GM19043 (cell line): ENCODE measurements around the gene FGD1.

Source experiments
- ATAC-seq: cut with Tn5 transposase; IDR thresholded peaks from one replicate; pipeline ENCODE4 v1.9.1; 2021; ENCODE audit warnings: low read depth; ENCODE audit not compliant: unreplicated experiment

The FGD1 gene

GRCh38 chrX:54473993-54474859, 21.8 kb downstream of the FGD1 start:
- ATAC-seq = no peak

GRCh38 chrX:54470054-54470760, 25.8 kb downstream of the FGD1 start:
- ATAC-seq = no peak

GRCh38 chrX:54452920-54453319, 43.1 kb downstream of the FGD1 start:
- no peak for ATAC-seq

GRCh38 chrX:54449929-54450328, 46.1 kb downstream of the FGD1 start:
- no peak for ATAC-seq

GRCh38 chrX:54447461-54447860, 48.6 kb downstream of the FGD1 start:
- no peak for ATAC-seq

- ATAC-seq = no peak
These were observed 50.0 kb downstream of the FGD1 start for GRCh38 chrX:54446084-54446483.

GRCh38 chrX:54444752-54445151, 51.3 kb downstream of the FGD1 start:
- ATAC-seq = no peak

GRCh38 chrX:54442790-54443189, 53.2 kb downstream of the FGD1 start:
- ATAC-seq = no peak

- peak; percentile 92 for ATAC-seq
These were observed 55.8 kb downstream of the FGD1 start, which contains the start of gene TSR2 for GRCh38 chrX:54439960-54440871. Gene TSR2 (plus strand): TSS chrX:54440404. CDS start chrX:54440422, 18 bp downstream.

GRCh38 chrX:54435121-54435520, 60.9 kb downstream of the FGD1 start:
- no peak for ATAC-seq

- no peak for ATAC-seq
These were observed 65.5 kb downstream of the FGD1 start for GRCh38 chrX:54430519-54430918.

- ATAC-seq = no peak
These were observed 68.1 kb downstream of the FGD1 start for GRCh38 chrX:54427837-54428424.

- ATAC-seq = no peak
These were observed 72.7 kb downstream of the FGD1 start for GRCh38 chrX:54423161-54423888.

- ATAC-seq = no peak
These were observed 73.9 kb downstream of the FGD1 start for GRCh38 chrX:54422168-54422567.

- ATAC-seq = no peak
These were observed 76.3 kb downstream of the FGD1 start for GRCh38 chrX:54419559-54420302.

GRCh38 chrX:54416965-54417364, 79.1 kb downstream of the FGD1 start:
- ATAC-seq = no peak

GRCh38 chrX:54415534-54416350, 80.3 kb downstream of the FGD1 start:
- no peak for ATAC-seq

- ATAC-seq = no peak
These were observed 82.3 kb downstream of the FGD1 start for GRCh38 chrX:54413753-54414152.
